ENCODE results near the gene TBX19. TPM values are rescaled to one million over a fixed set of nuclear protein-coding genes. Genes with fewer than 3 reads are reported as not detected.

TBX19 gene
- total RNA-seq, 4 donors from 2014 or later: 1.7 to 4.2 (median 2.5) TPM

DNA sequence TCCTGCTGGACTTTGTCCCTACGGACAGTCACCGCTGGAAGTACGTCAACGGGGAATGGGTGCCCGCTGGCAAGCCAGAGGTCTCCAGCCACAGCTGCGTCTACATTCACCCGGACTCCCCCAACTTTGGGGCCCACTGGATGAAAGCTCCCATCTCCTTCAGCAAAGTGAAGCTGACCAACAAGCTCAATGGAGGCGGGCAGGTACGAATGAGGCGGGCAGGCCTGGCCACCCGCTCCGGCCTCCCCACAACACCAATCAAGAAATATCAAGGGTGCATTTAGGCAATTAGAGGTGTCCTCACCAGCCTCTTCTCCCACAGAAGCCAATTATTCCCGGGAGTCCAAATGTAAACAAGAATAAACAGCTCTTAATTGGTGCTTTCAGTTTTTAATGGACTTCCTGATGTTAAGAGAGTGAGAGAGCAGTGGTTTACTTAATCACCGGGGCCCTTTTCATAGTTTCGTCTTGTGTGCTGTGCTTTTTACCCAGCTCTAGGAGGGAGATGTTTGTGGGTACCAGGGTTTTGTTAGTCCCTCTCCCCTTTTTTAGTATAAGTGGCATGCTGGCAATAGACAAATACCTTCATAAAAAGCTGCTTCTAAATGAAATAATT is 10.7 kb downstream of the TBX19 start:
- TF ChIP-seq CTCF (IDR thresholded peaks at IDR 0.05; ENCODE audit: low read depth): no peak

- TF ChIP-seq CTCF (IDR thresholded peaks at IDR 0.05; ENCODE audit: low read depth): no peak
Measured at GRCh38 chr1:168293356-168293755, 12.7 kb downstream of the TBX19 start.

DNA sequence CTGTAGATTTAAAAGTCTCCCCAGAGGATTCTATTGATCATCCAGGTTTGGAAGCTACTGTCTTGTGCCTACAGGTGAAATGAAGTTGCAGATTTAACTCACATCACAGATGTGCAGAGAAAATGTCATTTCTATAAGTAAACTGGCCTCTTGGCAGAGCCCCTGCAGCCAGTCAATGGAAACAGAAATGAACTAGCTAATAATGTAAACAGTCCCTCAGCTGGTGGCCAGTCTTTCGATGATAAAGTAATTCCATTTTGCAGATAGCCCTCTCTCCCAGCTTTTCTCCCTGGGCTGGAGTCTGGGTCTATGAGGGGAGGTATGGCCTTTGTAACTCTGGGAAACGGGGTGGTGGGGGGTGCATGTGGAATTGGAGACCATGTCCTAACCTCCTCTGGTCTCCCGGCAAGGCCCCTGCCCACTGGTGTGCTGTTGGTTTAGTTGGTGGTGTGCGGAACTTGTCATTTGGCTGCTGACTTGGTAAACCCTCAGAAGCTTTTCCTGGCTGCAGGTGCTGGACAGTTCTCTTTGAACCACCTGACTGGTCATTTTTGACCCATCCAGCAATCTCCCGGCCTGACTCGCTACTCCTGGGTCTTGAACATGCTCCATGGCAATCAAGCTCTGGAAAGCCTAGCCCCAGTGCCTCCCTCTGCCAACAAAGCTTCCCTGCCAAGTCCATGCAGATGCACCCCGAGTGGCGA is 14.9 kb downstream of the TBX19 start:
- no peak for TF ChIP-seq CTCF (IDR thresholded peaks at IDR 0.05; ENCODE audit: low read depth)

GRCh38 chr1:168297019-168297730 is 16.5 kb downstream of the TBX19 start:
- no peak for TF ChIP-seq CTCF (IDR thresholded peaks at IDR 0.05; ENCODE audit: low read depth)

GRCh38 chr1:168298446-168298845 is 17.8 kb downstream of the TBX19 start:
- TF ChIP-seq CTCF (IDR thresholded peaks at IDR 0.05; ENCODE audit: low read depth): no peak

DNA sequence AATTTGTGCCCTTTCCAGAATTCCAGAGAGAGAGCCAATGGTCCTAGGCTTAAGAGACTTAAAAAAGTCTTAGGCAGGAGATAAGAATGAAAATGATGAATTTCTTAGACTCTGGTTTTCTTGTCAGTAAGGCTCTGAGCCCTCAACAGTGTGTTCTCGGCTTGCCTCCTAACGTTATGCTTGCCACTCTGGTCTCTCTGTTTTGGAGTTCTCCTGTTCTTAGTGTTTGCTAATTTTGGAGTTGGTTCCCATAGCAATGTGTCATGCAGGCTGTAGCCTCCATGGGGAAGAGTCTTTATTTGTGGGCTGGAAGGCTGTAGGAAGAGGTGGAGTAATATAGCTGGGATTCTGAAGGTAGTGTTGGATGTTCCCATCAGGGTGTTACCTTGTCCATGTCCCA is 19.9 kb downstream of the TBX19 start:
- no peak for TF ChIP-seq CTCF (IDR thresholded peaks at IDR 0.05; ENCODE audit: low read depth)

GRCh38 chr1:168301664-168302320 is 21.1 kb downstream of the TBX19 start:
- no peak for TF ChIP-seq CTCF (IDR thresholded peaks at IDR 0.05; ENCODE audit: low read depth)

All from subcutaneous adipose tissue (tissue), 4 donors.